ENCODE data around the gene JCAD. TPM values are rescaled to one million over a fixed set of nuclear protein-coding genes. Genes with fewer than 3 reads are reported as not detected.

The JCAD gene
- total and polyA plus RNA-seq, 9 of the 15 experiments (the other 6 are each of a cell fraction or from before 2014, with no cell fraction given): not detected

DNA sequence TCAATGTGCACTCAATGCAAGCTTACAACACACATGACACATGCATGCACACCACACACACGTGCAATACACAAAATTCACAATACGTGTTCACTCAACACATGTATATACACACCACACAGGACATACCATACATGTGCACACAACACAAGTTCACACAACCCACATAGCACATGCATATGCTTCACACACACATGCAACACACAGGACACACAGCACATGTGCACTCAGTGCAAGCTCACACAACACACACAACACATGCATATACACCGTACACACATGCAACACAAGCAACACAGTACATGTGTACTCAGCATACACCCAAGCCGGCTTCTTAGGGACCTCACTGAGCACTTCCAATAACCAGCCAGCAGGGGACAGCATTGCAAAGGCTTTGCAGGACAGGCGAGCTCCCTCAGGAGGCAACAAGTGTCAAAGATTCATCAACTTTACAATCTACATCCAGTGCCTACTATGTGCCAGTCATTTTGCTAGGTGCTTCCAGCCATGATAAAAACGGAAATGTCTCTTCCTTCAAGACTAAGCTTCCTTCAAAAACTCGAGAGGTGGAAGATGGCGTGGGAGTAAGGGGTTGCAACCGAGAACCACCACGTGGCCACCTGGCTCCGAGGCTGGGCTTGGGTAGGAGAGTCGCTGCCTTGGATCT is 61.1 kb downstream of the JCAD start (continued):
- TF ChIP-seq ATF3 (IDR thresholded peaks at IDR 0.05) (no peak), ATF3 (CRISPR knock-in tag; conservative IDR thresholded peaks at IDR 0.05) (no peak)
- TF ChIP-seq, protein P1, sequence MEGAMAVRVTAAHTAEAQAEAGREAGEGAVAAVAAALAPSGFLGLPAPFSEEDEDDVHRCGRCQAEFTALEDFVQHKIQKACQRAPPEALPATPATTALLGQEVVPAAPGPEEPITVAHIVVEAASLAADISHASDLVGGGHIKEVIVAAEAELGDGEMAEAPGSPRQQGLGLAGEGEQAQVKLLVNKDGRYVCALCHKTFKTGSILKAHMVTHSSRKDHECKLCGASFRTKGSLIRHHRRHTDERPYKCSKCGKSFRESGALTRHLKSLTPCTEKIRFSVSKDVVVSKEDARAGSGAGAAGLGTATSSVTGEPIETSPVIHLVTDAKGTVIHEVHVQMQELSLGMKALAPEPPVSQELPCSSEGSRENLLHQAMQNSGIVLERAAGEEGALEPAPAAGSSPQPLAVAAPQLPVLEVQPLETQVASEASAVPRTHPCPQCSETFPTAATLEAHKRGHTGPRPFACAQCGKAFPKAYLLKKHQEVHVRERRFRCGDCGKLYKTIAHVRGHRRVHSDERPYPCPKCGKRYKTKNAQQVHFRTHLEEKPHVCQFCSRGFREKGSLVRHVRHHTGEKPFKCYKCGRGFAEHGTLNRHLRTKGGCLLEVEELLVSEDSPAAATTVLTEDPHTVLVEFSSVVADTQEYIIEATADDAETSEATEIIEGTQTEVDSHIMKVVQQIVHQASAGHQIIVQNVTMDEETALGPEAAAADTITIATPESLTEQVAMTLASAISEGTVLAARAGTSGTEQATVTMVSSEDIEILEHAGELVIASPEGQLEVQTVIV (CRISPR knock-in tag; IDR thresholded peaks at IDR 0.05; ENCODE audit: borderline replicate concordance): no peak
- TF ChIP-seq, protein P2, sequence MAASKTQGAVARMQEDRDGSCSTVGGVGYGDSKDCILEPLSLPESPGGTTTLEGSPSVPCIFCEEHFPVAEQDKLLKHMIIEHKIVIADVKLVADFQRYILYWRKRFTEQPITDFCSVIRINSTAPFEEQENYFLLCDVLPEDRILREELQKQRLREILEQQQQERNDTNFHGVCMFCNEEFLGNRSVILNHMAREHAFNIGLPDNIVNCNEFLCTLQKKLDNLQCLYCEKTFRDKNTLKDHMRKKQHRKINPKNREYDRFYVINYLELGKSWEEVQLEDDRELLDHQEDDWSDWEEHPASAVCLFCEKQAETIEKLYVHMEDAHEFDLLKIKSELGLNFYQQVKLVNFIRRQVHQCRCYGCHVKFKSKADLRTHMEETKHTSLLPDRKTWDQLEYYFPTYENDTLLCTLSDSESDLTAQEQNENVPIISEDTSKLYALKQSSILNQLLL (CRISPR knock-in tag; IDR thresholded peaks at IDR 0.05; ENCODE audit: borderline replicate concordance): no peak

Data from K562 (cell line).